IMR-90 (cell line): Measurements from ENCODE around the gene TMEM213. TPM values are rescaled to one million over a fixed set of nuclear protein-coding genes. Genes with fewer than 3 reads are reported as not detected.

Source experiments
- ATAC-seq: fragments of 200-7000 bp; cut with Tn5 transposase; 2 replicates; pipeline ENCODE4 v1.9.1; 2020; ENCODE audit warnings: low read depth, mild to moderate bottlenecking, moderate library complexity
- BruUV-seq: library from RNA; stranded (reverse); fragments of 400-500 nt; replicated peaks from 2 replicates; lab custom pipeline; 2021; lab: Mats Ljungman, UMichigan
- CTCF ChIA-PET: fragments of 300-600 bp; formaldehyde crosslinking; extraction: SDS; loops from one replicate; lab custom pipeline; 2021; ENCODE audit warnings: antibody characterized with exemption; lab: Yijun Ruan, JAX
- POLR2A ChIA-PET: fragments of 300-600 bp; sonication (Branson Sonifier 250); formaldehyde crosslinking; loops from one replicate; lab custom pipeline; 2022; ENCODE audit warnings: antibody characterized with exemption; ENCODE audit not compliant: unreplicated experiment; lab: Charles Lee
- DNase-seq: peaks from one replicate; pipeline ENCODE4 v3.0.0; 2013
- H2AFZ ChIP-seq: replicated peaks from 2 replicates; pipeline ENCODE3; 2013; ENCODE audit warnings: low read length, mild to moderate bottlenecking; ENCODE audit not compliant: poor library complexity
- H2AK5ac ChIP-seq: 2 replicates; pipeline ENCODE4 v1.6.1; 2013; ENCODE audit warnings: low read depth, low read length, inconsistent platforms
- H2AK9ac ChIP-seq: replicated peaks from 2 replicates; pipeline ENCODE3; 2013; ENCODE audit warnings: mild to moderate bottlenecking, low read depth, low read length, moderate library complexity; ENCODE audit not compliant: poor library complexity
- H2BK120ac ChIP-seq: 2 replicates; pipeline ENCODE4 v1.6.1; 2013; ENCODE audit warnings: low read depth, low read length, inconsistent platforms
- H2BK15ac ChIP-seq: 3 replicates; pipeline ENCODE4 v1.6.1; 2013; ENCODE audit warnings: low read depth, low read length, inconsistent platforms
- H2BK20ac ChIP-seq: 2 replicates; pipeline ENCODE4 v1.6.1; 2013; ENCODE audit warnings: low read depth, mild to moderate bottlenecking, inconsistent platforms, low read length, moderate library complexity
- H2BK5ac ChIP-seq: 2 replicates; pipeline ENCODE4 v1.6.1; 2013; ENCODE audit warnings: mild to moderate bottlenecking, low read depth, low read length, inconsistent platforms; ENCODE audit not compliant: poor library complexity, severe bottlenecking
- H3K14ac ChIP-seq: replicated peaks from 2 replicates; pipeline ENCODE4 v1.6.1; 2013; ENCODE audit warnings: low read depth, low read length, inconsistent platforms
- H3K18ac ChIP-seq: 2 replicates; pipeline ENCODE4 v1.6.1; 2013; ENCODE audit warnings: low read depth, low read length, control low read depth
- H3K23ac ChIP-seq: 2 replicates; pipeline ENCODE4 v1.6.1; 2013; ENCODE audit warnings: low read depth, low read length, inconsistent platforms
- H3K27ac ChIP-seq: 2 replicates; pipeline ENCODE4 v1.5.1; 2013; ENCODE audit warnings: mild to moderate bottlenecking, control low read depth, low read length; ENCODE audit not compliant: insufficient read depth
- H3K27me3 ChIP-seq: 2 replicates; pipeline ENCODE4 v1.6.1; 2013; ENCODE audit warnings: low read length; ENCODE audit not compliant: control insufficient read depth, insufficient read depth
- H3K36me3 ChIP-seq: 2 replicates; pipeline ENCODE4 v1.6.1; 2013; ENCODE audit warnings: low read length, mixed read lengths; ENCODE audit not compliant: control insufficient read depth, insufficient read depth
- H3K4ac ChIP-seq: 2 replicates; pipeline ENCODE4 v1.6.1; 2013; ENCODE audit warnings: low read depth, low read length, inconsistent platforms
- H3K4me1 ChIP-seq: 2 replicates; pipeline ENCODE4 v1.6.1; 2013; ENCODE audit warnings: low read length, mixed read lengths; ENCODE audit not compliant: control insufficient read depth, insufficient read depth
- H3K4me2 ChIP-seq: 2 replicates; pipeline ENCODE4 v1.6.1; 2013; ENCODE audit warnings: low read depth, mild to moderate bottlenecking, control low read depth, low read length, moderate library complexity
- H3K4me3 ChIP-seq: 2 replicates; pipeline ENCODE4 v1.5.1; 2013; ENCODE audit warnings: low read depth, mild to moderate bottlenecking, control low read depth, low read length, moderate library complexity; ENCODE audit not compliant: insufficient read depth
- H3K56ac ChIP-seq: 2 replicates; pipeline ENCODE4 v1.6.1; 2013; ENCODE audit warnings: low read length, inconsistent platforms; ENCODE audit not compliant: insufficient read depth; ENCODE audit errors: extremely low read depth
- H3K79me1 ChIP-seq, 2 experiments: 2 replicates each; pipeline ENCODE4 v1.6.1; 2013; ENCODE audit warnings: low read length in 2 of 2, inconsistent platforms in 1 of 2, low read depth in 1 of 2
- H3K9ac ChIP-seq: 2 replicates; pipeline ENCODE4 v1.6.1; 2013; ENCODE audit warnings: low read depth, low read length, control low read depth
- H3K9me1 ChIP-seq: 2 replicates; pipeline ENCODE4 v1.6.1; 2013; ENCODE audit warnings: low read length, inconsistent platforms; ENCODE audit not compliant: insufficient read depth
- H3K9me3 ChIP-seq: 2 replicates; pipeline ENCODE4 v1.6.1; 2013; ENCODE audit warnings: low read length; ENCODE audit not compliant: control insufficient read depth, insufficient read depth
- H4K20me1 ChIP-seq: 2 replicates; pipeline ENCODE4 v1.6.1; 2013; ENCODE audit warnings: low read length, inconsistent platforms; ENCODE audit not compliant: insufficient read depth
- H4K5ac ChIP-seq: 2 replicates; pipeline ENCODE4 v1.6.1; 2013; ENCODE audit warnings: mild to moderate bottlenecking, low read depth, low read length, control low read depth
- H4K8ac ChIP-seq, 2 experiments: 2 replicates each; pipeline ENCODE4 v1.6.1; 2013; ENCODE audit warnings: low read depth in 2 of 2, low read length in 2 of 2, control low read depth in 1 of 2, inconsistent platforms in 1 of 2
- H4K91ac ChIP-seq: 2 replicates; pipeline ENCODE4 v1.6.1; 2013; ENCODE audit warnings: low read depth, low read length, inconsistent platforms; ENCODE audit not compliant: insufficient read depth
- FOS ChIP-seq: fragments of 150-350 bp; IDR thresholded peaks from 2 replicates; pipeline ENCODE4 v1.6.1; 2016; ENCODE audit warnings: low read depth, low read length
- RAD21 ChIP-seq: IDR thresholded peaks from 2 replicates; pipeline ENCODE4 v1.6.1; 2012; ENCODE audit warnings: low read length, improper control_type of control experiment
- RFX5 ChIP-seq: IDR thresholded peaks from 2 replicates; pipeline ENCODE4 v1.8.0; 2012; ENCODE audit warnings: low read depth, mild to moderate bottlenecking, low read length, moderate library complexity
- WGBS, 2 experiments: methylation state at CpG; one replicate each; pipeline versions ENCODE4 v1.1.5 to v1.1.7; 2013; ENCODE audit warnings: missing lambda C conversion rate in 2 of 2; ENCODE audit not compliant: insufficient read length in 1 of 2; ENCODE audit errors: extremely low coverage in 2 of 2; 5-methylcytosine and 5-hydroxymethylcytosine counted together
- dilution Hi-C: fragments of 300-500 bp; cut with HindIII; formaldehyde crosslinking; loops from one replicate; pipeline ENCODE4 v1.14.3; 2018; ENCODE audit warnings: low sequenced_read_pairs; ENCODE audit not compliant: unreplicated experiment
- in situ Hi-C: fragments of 300-500 bp; cut with MboI; formaldehyde crosslinking; loops from 3 replicates; pipeline ENCODE4 v1.14.3; 2019; ENCODE audit warnings: low sequenced_read_pairs, inconsistent platforms, mixed read lengths
- intact Hi-C: fragments of 100-400 bp; cut with micrococcal nuclease; formaldehyde crosslinking; loops from 2 replicates; pipeline ENCODE4 v1.10.0; 2022
- polyA plus RNA-seq, 3 experiments: library from polyadenylated mRNA; depleted of rRNA; stranded (reverse); fragments of >200 nt; gene quantifications; 2 replicates each; pipeline ENCODE4 v1.2.3, GENCODE V29; 2012; ENCODE audit warnings: low replicate concordance in 1 of 3
- total RNA-seq: library from RNA; depleted of rRNA; stranded (reverse); fragments of >200 nt; gene quantifications from 2 replicates; pipeline ENCODE4 v1.2.3, GENCODE V29; 2012
- TF ChIP-seq, protein P1 (sequence below): fragments of 150-350 bp; IDR thresholded peaks from 2 replicates; pipeline ENCODE4 v1.6.1; 2016; ENCODE audit warnings: low read depth, mild to moderate bottlenecking, low read length, moderate library complexity, borderline replicate concordance
- TF ChIP-seq, protein P2 (sequence below): conservative IDR thresholded peaks from 2 replicates; pipeline ENCODE4 v1.5.1; 2012; ENCODE audit warnings: mild to moderate bottlenecking, low read depth, low read length, improper control_type of control experiment

The TMEM213 gene
- total and polyA plus RNA-seq, 2 of the 4 experiments (the other 2 are of a cell fraction): not detected

DNA sequence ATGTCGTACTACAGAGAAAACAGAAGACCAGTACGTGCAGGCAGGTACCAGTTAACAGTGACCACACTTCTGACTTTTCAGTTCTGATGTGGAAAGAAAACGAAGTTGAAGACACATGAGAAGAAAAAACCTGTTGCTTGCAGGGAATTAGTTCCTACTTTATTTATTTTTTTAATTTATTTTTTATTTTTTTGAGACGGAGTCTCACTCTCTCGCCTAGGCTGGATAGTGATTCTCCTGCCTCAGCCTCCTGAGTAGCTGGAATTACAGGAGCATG lies 74.0 kb downstream of the TMEM213 start:
- Histone ChIP-seq H3K4me1 (peaks cover 8% of the 10 kb centered on the region; the same call in 1 of the 2 replicates), H2BK120ac (no peak overlapping the region), H3K4me2 (no peak overlapping the region), H3K79me1 (no peaks in the 10 kb centered on the region), H3K4me3 (no peak overlapping the region), H3K9me3 (no peaks in the 10 kb centered on the region), H2AK5ac (no peak overlapping the region), H2BK20ac (no peak overlapping the region), H3K27ac (no peak overlapping the region), H3K9ac (no peak overlapping the region), H3K36me3 (peaks cover 13% of the 10 kb centered on the region), H2AK9ac (no peak overlapping the region), H3K14ac (no peak overlapping the region), H3K56ac (no peak overlapping the region), H3K23ac (no peak overlapping the region), H2BK5ac (no peak overlapping the region), H4K91ac (no peak overlapping the region), H3K27me3 (no peaks in the 10 kb centered on the region), H3K9me1 (peaks cover 7% of the 10 kb centered on the region; the same call in 1 of the 2 replicates), H4K8ac (no peak overlapping the region), H3K4ac (no peak overlapping the region), H4K5ac (no peak overlapping the region), H2AFZ (no peak overlapping the region), H4K20me1 (no peaks in the 10 kb centered on the region), H2BK15ac (no peak overlapping the region), H3K18ac (no peak overlapping the region)
- in situ Hi-C loops: no loop called here
- ChIA-PET POLR2A (no interaction called here), CTCF (no interaction called here)
- WGBS, 2 experiments: 93% methylated on average over 2 of the region's 5 CpGs; no CpG with 5 or more reads in 1 of the 2 experiments
- dilution Hi-C loops: no loop called here
- TF ChIP-seq, protein P1, sequence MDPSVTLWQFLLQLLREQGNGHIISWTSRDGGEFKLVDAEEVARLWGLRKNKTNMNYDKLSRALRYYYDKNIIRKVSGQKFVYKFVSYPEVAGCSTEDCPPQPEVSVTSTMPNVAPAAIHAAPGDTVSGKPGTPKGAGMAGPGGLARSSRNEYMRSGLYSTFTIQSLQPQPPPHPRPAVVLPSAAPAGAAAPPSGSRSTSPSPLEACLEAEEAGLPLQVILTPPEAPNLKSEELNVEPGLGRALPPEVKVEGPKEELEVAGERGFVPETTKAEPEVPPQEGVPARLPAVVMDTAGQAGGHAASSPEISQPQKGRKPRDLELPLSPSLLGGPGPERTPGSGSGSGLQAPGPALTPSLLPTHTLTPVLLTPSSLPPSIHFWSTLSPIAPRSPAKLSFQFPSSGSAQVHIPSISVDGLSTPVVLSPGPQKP: no peak
- TF ChIP-seq FOS (no peak), RAD21 (no peak), RFX5 (no peak)
- TF ChIP-seq, protein P2, sequence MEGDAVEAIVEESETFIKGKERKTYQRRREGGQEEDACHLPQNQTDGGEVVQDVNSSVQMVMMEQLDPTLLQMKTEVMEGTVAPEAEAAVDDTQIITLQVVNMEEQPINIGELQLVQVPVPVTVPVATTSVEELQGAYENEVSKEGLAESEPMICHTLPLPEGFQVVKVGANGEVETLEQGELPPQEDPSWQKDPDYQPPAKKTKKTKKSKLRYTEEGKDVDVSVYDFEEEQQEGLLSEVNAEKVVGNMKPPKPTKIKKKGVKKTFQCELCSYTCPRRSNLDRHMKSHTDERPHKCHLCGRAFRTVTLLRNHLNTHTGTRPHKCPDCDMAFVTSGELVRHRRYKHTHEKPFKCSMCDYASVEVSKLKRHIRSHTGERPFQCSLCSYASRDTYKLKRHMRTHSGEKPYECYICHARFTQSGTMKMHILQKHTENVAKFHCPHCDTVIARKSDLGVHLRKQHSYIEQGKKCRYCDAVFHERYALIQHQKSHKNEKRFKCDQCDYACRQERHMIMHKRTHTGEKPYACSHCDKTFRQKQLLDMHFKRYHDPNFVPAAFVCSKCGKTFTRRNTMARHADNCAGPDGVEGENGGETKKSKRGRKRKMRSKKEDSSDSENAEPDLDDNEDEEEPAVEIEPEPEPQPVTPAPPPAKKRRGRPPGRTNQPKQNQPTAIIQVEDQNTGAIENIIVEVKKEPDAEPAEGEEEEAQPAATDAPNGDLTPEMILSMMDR: no peak
- intact Hi-C loops: no loop called here
- no TSS peak for BruUV-seq
- no peak for ATAC-seq
- no peak for DNase-seq
